GM12878 (cell line): ENCODE measurements around the gene DNAJB11. TPM values are rescaled to one million over a fixed set of nuclear protein-coding genes. Genes with fewer than 3 reads are reported as not detected.

ENCODE experiments used
- ATAC-seq: fragments of 200-7000 bp; cut with Tn5 transposase; 3 replicates; pipeline ENCODE4 v1.9.1; 2020; ENCODE audit warnings: mild to moderate bottlenecking, moderate library complexity
- BruUV-seq: library from RNA; stranded (reverse); fragments of 400-500 nt; replicated peaks from 2 replicates; lab custom pipeline; 2021; lab: Mats Ljungman, UMichigan
- CTCF ChIA-PET: fragments of 300-600 bp; sonication (Branson Sonifier 250); formaldehyde crosslinking; extraction: SDS; loops from one replicate; lab custom pipeline; 2021; ENCODE audit warnings: inconsistent platforms; lab: Yijun Ruan, JAX
- POLR2A ChIA-PET: fragments of 350-600 bp; formaldehyde crosslinking; extraction: SDS; loops from one replicate; lab custom pipeline; 2021; ENCODE audit warnings: inconsistent platforms; lab: Charles Lee
- RAD21 ChIA-PET: fragments of 300-600 bp; sonication (Branson Sonifier 250); formaldehyde crosslinking; loops from one replicate; lab custom pipeline; 2023; ENCODE audit warnings: antibody characterized with exemption; ENCODE audit not compliant: unreplicated experiment; lab: Charles Lee
- SMC1A ChIA-PET: fragments of 300-600 bp; sonication (Branson Sonifier 250); formaldehyde crosslinking; loops from one replicate; lab custom pipeline; 2023; ENCODE audit not compliant: unreplicated experiment, uncharacterized antibody; lab: Charles Lee
- DNase-seq: peaks from one replicate; pipeline ENCODE4 v3.0.0-alpha.2; 2011; ENCODE audit warnings: low read depth, low spot score
- FAIRE-seq: peaks from 3 replicates; lab custom pipeline; 2011; peaks lifted over from hg19 to GRCh38; lab: Jason Lieb, UNC
- H2AFZ ChIP-seq: 2 replicates; pipeline ENCODE4 v1.6.0; 2011; ENCODE audit warnings: low read depth, low read length, control low read depth; ENCODE audit not compliant: control insufficient read depth
- H3K27ac ChIP-seq: 2 replicates; pipeline ENCODE4 v1.5.1; 2011; ENCODE audit warnings: control low read depth; ENCODE audit not compliant: control insufficient read depth, insufficient read depth
- H3K27me3 ChIP-seq, 2 experiments: replicated peaks in 1 of 2; 2 replicates each; pipeline versions ENCODE4 v1.6.0 to v1.6.1; 2011; ENCODE audit warnings: low read length in 1 of 2; ENCODE audit not compliant: control insufficient read depth in 2 of 2, insufficient read depth in 2 of 2
- H3K36me3 ChIP-seq, 2 experiments: 2 replicates each; pipeline ENCODE4 v1.5.1; 2011; ENCODE audit warnings: low read length in 1 of 2; ENCODE audit not compliant: control insufficient read depth in 2 of 2, insufficient read depth in 2 of 2
- H3K4me1 ChIP-seq: 2 replicates; pipeline ENCODE4 v1.6.1; 2011; ENCODE audit warnings: mild to moderate bottlenecking, low read length, moderate library complexity, mixed read lengths; ENCODE audit not compliant: control insufficient read depth, insufficient read depth
- H3K4me2 ChIP-seq: 2 replicates; pipeline ENCODE4 v1.6.0; 2011; ENCODE audit warnings: control low read depth; ENCODE audit not compliant: control insufficient read depth, insufficient read depth
- H3K4me3 ChIP-seq: fragments of 200-600 bp; sonication (generic); 2 replicates; pipeline ENCODE4 v1.5.1; 2016
- H3K79me2 ChIP-seq: 2 replicates; pipeline ENCODE4 v1.6.0; 2011; ENCODE audit warnings: low read length; ENCODE audit not compliant: control insufficient read depth, insufficient read depth
- H3K9ac ChIP-seq: 2 replicates; pipeline ENCODE4 v1.8.0; 2011; ENCODE audit warnings: low read length, control low read depth, mixed read lengths; ENCODE audit not compliant: control insufficient read depth, insufficient read depth
- H3K9me3 ChIP-seq: replicated peaks from 3 replicates; pipeline ENCODE4 v1.5.1; 2011; ENCODE audit warnings: mild to moderate bottlenecking, low read length; ENCODE audit not compliant: control insufficient read depth, insufficient read depth
- H4K20me1 ChIP-seq: 2 replicates; pipeline ENCODE4 v1.6.0; 2011; ENCODE audit not compliant: control insufficient read depth, insufficient read depth
- ETV6 ChIP-seq, 2 experiments: fragments of 450-650 bp in 1 of 2; IDR thresholded peaks in 1 of 2; conservative IDR thresholded peaks in 1 of 2; 2 replicates each; pipeline ENCODE4 v1.6.1; 2014; ENCODE audit warnings: antibody characterized with exemption in 1 of 2, borderline replicate concordance in 1 of 2, low read depth in 1 of 2, mild to moderate bottlenecking in 1 of 2, moderate library complexity in 1 of 2
- KLF5 ChIP-seq: fragments of 450-650 bp; IDR thresholded peaks from 2 replicates; pipeline ENCODE4 v1.6.1; 2014; ENCODE audit warnings: mild to moderate bottlenecking; ENCODE audit not compliant: partially characterized antibody
- MTA2 ChIP-seq: fragments of 450-650 bp; IDR thresholded peaks from 2 replicates; pipeline ENCODE4 v1.6.1; 2016; ENCODE audit warnings: low read depth, mild to moderate bottlenecking, moderate library complexity
- NFXL1 ChIP-seq: fragments of 450-650 bp; IDR thresholded peaks from 2 replicates; pipeline ENCODE4 v1.6.1; 2017; ENCODE audit warnings: antibody characterized with exemption, mild to moderate bottlenecking, borderline replicate concordance
- RB1 ChIP-seq: fragments of 450-650 bp; formaldehyde crosslinking; IDR thresholded peaks from 2 replicates; pipeline ENCODE4 v1.6.1; 2017; ENCODE audit warnings: mild to moderate bottlenecking, borderline replicate concordance
- RFX5 ChIP-seq: IDR thresholded peaks from 2 replicates; pipeline ENCODE4 v1.6.1; 2011; ENCODE audit warnings: low read depth, low read length, improper control_type of control experiment
- SMAD5 ChIP-seq: IDR thresholded peaks from 2 replicates; pipeline ENCODE4 v1.6.1; 2016; ENCODE audit warnings: antibody characterized with exemption, low read depth
- SMARCA5 ChIP-seq: fragments of 450-650 bp; IDR thresholded peaks from 2 replicates; pipeline ENCODE4 v1.6.1; 2017; ENCODE audit warnings: mild to moderate bottlenecking
- SPI1 ChIP-seq: IDR thresholded peaks from 2 replicates; pipeline ENCODE4 v1.6.1; 2011; ENCODE audit warnings: low read depth, mild to moderate bottlenecking, low read length, moderate library complexity, borderline replicate concordance; ENCODE audit not compliant: insufficient read depth
- SREBF2 ChIP-seq: IDR thresholded peaks from 2 replicates; pipeline ENCODE4 v1.6.1; 2012; ENCODE audit warnings: mild to moderate bottlenecking, low read length
- USF1 ChIP-seq: IDR thresholded peaks from 2 replicates; pipeline ENCODE4 v1.6.1; 2011; ENCODE audit warnings: borderline replicate concordance, low read depth, mild to moderate bottlenecking, moderate library complexity, mixed read lengths, low read length; ENCODE audit not compliant: insufficient read depth; ENCODE audit errors: extremely low read length
- ZNF384 ChIP-seq: IDR thresholded peaks from 2 replicates; pipeline ENCODE4 v1.6.1; 2012; ENCODE audit warnings: low read depth, mild to moderate bottlenecking, low read length, improper control_type of control experiment, borderline replicate concordance
- WGBS: methylation state at CpG from one replicate; pipeline ENCODE4 v1.1.6; 2016; ENCODE audit warnings: low lambda C conversion rate; ENCODE audit not compliant: insufficient replicate concordance, insufficient coverage; ENCODE audit errors: missing lambda C conversion rate; 5-methylcytosine and 5-hydroxymethylcytosine counted together
- in situ Hi-C: fragments of 300-500 bp; cut with MboI; formaldehyde crosslinking; loops from 9 replicates; pipeline ENCODE4 v1.14.3; 2018; ENCODE audit warnings: mixed read lengths
- intact Hi-C: fragments of 100-400 bp; cut with micrococcal nuclease; formaldehyde crosslinking; loops from one replicate; pipeline ENCODE4 v1.14.2; 2022; ENCODE audit not compliant: unreplicated experiment
- polyA plus RNA-seq, 11 experiments: library from polyadenylated mRNA; depleted of rRNA in 4 of 11; unstranded in 6 of 11; stranded (reverse) in 5 of 11; fragments of >200 nt; fragmentation: Nextera tagmentation in 4 of 11; fragmentation: Illumina TruSeq in 1 of 11; extraction: Ambion mirVana in 4 of 11; extraction: Trizol in 1 of 11; gene quantifications; 1 replicate in 1 of 11; 2 replicates in 10 of 11; pipeline versions ENCODE4 v1.2.1 to v1.2.3, GENCODE V29; 2011 to 2016; ENCODE audit warnings: inconsistent platforms in 2 of 11, missing spikeins in 2 of 11, low read depth in 1 of 11
- total RNA-seq, 4 experiments: library from RNA; depleted of rRNA in 3 of 4; stranded (reverse); fragments of >200 nt in 3 of 4; fragmentation: Illumina TruSeq in 1 of 4; extraction: Trizol in 1 of 4; gene quantifications; 2 replicates each; pipeline versions ENCODE4 v1.2.1 to v1.2.3, GENCODE V29; 2013 to 2021
- TF ChIP-seq, protein P1 (sequence below): fragments of 450-650 bp; IDR thresholded peaks from 2 replicates; pipeline ENCODE4 v1.6.1; 2017; ENCODE audit warnings: mild to moderate bottlenecking, moderate library complexity
- TF ChIP-seq, protein P2 (sequence below): fragments of 450-650 bp; IDR thresholded peaks from 2 replicates; pipeline ENCODE4 v1.6.1; 2016; ENCODE audit warnings: mild to moderate bottlenecking
- TF ChIP-seq, protein P3 (sequence below): fragments of 150-350 bp; IDR thresholded peaks from 2 replicates; pipeline ENCODE4 v1.6.1; 2016; ENCODE audit warnings: low read depth, low read length

DNAJB11 gene
- total and polyA plus RNA-seq, 10 of the 15 experiments (the other 5 are each of a cell fraction or from before 2014, with no cell fraction given): 16.2 to 135 (median 57.8) TPM

DNA sequence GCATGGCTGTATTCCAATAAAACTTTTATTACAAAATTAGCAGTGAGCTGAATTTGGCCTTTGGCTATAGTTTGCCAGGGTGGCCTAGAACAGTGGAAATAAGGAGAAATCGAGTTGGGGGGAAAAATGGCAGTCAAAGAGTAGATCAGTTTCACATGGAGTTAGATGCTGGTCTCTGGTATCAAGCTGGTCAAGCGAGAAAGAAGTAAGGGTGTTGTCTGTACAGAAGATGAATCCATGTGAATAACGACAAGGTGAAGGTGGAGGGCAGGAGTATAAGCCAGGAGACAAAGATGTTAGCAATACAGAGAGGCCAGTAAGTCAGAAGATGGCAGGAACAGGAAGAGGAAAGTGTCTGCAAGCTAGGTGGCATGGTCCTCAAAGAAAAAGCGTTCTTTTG is 54.1 kb downstream of the DNAJB11 start:
- POLR2A ChIA-PET: no interaction called here
- TF ChIP-seq USF1 (no peak), SPI1 (no peak), RFX5 (no peak), NFXL1 (no peak), MTA2 (no peak), SREBF2 (no peak), SMARCA5 (no peak), KLF5 (no peak), RB1 (no peak), ETV6 (conservative IDR thresholded peaks at IDR 0.05 in 1 of 2, IDR thresholded peaks at IDR 0.05 in 1 of 2; ENCODE audit: borderline replicate concordance in 1 of 2, low read depth in 1 of 2) (no peak), SMAD5 (no peak), ZNF384 (no peak)
- TF ChIP-seq, protein P1, sequence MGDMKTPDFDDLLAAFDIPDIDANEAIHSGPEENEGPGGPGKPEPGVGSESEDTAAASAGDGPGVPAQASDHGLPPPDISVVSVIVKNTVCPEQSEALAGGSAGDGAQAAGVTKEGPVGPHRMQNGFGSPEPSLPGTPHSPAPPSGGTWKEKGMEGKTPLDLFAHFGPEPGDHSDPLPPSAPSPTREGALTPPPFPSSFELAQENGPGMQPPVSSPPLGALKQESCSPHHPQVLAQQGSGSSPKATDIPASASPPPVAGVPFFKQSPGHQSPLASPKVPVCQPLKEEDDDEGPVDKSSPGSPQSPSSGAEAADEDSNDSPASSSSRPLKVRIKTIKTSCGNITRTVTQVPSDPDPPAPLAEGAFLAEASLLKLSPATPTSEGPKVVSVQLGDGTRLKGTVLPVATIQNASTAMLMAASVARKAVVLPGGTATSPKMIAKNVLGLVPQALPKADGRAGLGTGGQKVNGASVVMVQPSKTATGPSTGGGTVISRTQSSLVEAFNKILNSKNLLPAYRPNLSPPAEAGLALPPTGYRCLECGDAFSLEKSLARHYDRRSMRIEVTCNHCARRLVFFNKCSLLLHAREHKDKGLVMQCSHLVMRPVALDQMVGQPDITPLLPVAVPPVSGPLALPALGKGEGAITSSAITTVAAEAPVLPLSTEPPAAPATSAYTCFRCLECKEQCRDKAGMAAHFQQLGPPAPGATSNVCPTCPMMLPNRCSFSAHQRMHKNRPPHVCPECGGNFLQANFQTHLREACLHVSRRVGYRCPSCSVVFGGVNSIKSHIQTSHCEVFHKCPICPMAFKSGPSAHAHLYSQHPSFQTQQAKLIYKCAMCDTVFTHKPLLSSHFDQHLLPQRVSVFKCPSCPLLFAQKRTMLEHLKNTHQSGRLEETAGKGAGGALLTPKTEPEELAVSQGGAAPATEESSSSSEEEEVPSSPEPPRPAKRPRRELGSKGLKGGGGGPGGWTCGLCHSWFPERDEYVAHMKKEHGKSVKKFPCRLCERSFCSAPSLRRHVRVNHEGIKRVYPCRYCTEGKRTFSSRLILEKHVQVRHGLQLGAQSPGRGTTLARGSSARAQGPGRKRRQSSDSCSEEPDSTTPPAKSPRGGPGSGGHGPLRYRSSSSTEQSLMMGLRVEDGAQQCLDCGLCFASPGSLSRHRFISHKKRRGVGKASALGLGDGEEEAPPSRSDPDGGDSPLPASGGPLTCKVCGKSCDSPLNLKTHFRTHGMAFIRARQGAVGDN: no peak
- TF ChIP-seq, protein P2, sequence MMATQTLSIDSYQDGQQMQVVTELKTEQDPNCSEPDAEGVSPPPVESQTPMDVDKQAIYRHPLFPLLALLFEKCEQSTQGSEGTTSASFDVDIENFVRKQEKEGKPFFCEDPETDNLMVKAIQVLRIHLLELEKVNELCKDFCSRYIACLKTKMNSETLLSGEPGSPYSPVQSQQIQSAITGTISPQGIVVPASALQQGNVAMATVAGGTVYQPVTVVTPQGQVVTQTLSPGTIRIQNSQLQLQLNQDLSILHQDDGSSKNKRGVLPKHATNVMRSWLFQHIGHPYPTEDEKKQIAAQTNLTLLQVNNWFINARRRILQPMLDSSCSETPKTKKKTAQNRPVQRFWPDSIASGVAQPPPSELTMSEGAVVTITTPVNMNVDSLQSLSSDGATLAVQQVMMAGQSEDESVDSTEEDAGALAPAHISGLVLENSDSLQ: no peak
- TF ChIP-seq, protein P3, sequence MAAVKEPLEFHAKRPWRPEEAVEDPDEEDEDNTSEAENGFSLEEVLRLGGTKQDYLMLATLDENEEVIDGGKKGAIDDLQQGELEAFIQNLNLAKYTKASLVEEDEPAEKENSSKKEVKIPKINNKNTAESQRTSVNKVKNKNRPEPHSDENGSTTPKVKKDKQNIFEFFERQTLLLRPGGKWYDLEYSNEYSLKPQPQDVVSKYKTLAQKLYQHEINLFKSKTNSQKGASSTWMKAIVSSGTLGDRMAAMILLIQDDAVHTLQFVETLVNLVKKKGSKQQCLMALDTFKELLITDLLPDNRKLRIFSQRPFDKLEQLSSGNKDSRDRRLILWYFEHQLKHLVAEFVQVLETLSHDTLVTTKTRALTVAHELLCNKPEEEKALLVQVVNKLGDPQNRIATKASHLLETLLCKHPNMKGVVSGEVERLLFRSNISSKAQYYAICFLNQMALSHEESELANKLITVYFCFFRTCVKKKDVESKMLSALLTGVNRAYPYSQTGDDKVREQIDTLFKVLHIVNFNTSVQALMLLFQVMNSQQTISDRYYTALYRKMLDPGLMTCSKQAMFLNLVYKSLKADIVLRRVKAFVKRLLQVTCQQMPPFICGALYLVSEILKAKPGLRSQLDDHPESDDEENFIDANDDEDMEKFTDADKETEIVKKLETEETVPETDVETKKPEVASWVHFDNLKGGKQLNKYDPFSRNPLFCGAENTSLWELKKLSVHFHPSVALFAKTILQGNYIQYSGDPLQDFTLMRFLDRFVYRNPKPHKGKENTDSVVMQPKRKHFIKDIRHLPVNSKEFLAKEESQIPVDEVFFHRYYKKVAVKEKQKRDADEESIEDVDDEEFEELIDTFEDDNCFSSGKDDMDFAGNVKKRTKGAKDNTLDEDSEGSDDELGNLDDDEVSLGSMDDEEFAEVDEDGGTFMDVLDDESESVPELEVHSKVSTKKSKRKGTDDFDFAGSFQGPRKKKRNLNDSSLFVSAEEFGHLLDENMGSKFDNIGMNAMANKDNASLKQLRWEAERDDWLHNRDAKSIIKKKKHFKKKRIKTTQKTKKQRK: no peak

More for the DNA sequence above, 54.1 kb downstream of the DNAJB11 start:
- ATAC-seq (no peak), DNase-seq (no peak), FAIRE-seq (no peak)
- no TSS peak for BruUV-seq
- H3K9me3 ChIP-seq: no peaks in the 10 kb centered on the region
- H3K4me3 ChIP-seq: no peak overlapping the region
- no peaks in the 10 kb centered on the region for H4K20me1 ChIP-seq
- no peak overlapping the region for H3K27ac ChIP-seq
- no peak overlapping the region for H2AFZ ChIP-seq
- no peaks in the 10 kb centered on the region; a peak in 2 of 4 replicates for H3K27me3 ChIP-seq
- H3K4me2 ChIP-seq: no peak overlapping the region
- 14% methylated on average over 4 of the region's 4 CpGs for WGBS
- no peaks in the 10 kb centered on the region for H3K4me1 ChIP-seq
- ChIA-PET RAD21 (no interaction called here), CTCF (interaction anchor here (0.7 to 3.8 kb wide), 4 partner anchors 9 to 199 kb away, joined by 3 to 35 read pairs (median 3); no protein-coding TSS in a partner anchor), SMC1A (interaction anchor here (0.6 to 2.0 kb wide), 3 partner anchors 10 to 859 kb away, joined by 3 to 8 read pairs (median 5); no protein-coding TSS in a partner anchor)
- intact Hi-C loops (no loop called here), in situ Hi-C loops (no loop called here)
- no peaks in the 10 kb centered on the region for H3K79me2 ChIP-seq
- no peaks in the 10 kb centered on the region for H3K36me3 ChIP-seq
- H3K9ac ChIP-seq: no peak overlapping the region
